ENCODE data around the gene MYBPC2. TPM values are rescaled to one million over a fixed set of nuclear protein-coding genes. Genes with fewer than 3 reads are reported as not detected.

MYBPC2 gene
- total RNA-seq, 1 experiment from 2014 or later: not detected

DNA sequence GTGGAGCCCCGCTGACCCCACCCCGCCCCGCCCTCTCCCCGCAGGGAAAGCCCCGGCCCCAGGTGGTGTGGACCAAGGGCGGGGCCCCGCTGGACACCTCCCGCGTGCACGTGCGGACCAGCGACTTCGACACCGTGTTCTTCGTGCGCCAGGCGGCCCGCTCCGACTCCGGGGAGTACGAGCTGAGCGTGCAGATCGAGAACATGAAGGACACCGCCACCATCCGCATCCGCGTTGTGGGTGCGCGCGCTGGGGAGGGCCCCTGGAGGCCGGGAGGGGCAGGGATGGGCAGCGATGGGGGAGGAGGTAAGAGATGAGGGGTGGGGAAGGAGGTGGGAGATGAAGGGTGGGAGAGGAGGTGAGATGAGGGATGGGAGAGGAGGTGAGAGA, 26.4 kb downstream of the MYBPC2 start:
- POLR2A ChIA-PET: no interaction called here
- Mint-ChIP-seq H3K27me3 (ENCODE audit: insufficient read depth, unreplicated experiment) (peaks cover 17% of the 10 kb centered on the region), H3K27ac (ENCODE audit: low read depth, unreplicated experiment) (no peak overlapping the region), H3K36me3 (ENCODE audit: insufficient read depth, unreplicated experiment) (no peaks in the 10 kb centered on the region), H3K4me3 (ENCODE audit: unreplicated experiment) (no peak overlapping the region), H3K9me3 (ENCODE audit: unreplicated experiment) (peaks cover 14% of the 10 kb centered on the region), H3K4me1 (ENCODE audit: insufficient read depth, unreplicated experiment) (no peaks in the 10 kb centered on the region)
- DNase-seq (ENCODE audit: unreplicated experiment): no peak
- intact Hi-C loops (cut with micrococcal nuclease): no loop called here
- BruUV-seq (replicated peaks): no TSS peak
- TF ChIP-seq, protein P1, sequence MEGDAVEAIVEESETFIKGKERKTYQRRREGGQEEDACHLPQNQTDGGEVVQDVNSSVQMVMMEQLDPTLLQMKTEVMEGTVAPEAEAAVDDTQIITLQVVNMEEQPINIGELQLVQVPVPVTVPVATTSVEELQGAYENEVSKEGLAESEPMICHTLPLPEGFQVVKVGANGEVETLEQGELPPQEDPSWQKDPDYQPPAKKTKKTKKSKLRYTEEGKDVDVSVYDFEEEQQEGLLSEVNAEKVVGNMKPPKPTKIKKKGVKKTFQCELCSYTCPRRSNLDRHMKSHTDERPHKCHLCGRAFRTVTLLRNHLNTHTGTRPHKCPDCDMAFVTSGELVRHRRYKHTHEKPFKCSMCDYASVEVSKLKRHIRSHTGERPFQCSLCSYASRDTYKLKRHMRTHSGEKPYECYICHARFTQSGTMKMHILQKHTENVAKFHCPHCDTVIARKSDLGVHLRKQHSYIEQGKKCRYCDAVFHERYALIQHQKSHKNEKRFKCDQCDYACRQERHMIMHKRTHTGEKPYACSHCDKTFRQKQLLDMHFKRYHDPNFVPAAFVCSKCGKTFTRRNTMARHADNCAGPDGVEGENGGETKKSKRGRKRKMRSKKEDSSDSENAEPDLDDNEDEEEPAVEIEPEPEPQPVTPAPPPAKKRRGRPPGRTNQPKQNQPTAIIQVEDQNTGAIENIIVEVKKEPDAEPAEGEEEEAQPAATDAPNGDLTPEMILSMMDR (IDR thresholded peaks at IDR 0.05; ENCODE audit: unreplicated experiment): no peak
- CTCF ChIA-PET: interaction anchor here (1.4 kb wide), 1 partner anchor 90 kb away, joined by 4 read pairs; no protein-coding TSS in a partner anchor

GRCh38 chr19:50459638-50460037, 26.9 kb downstream of the MYBPC2 start:
- TF ChIP-seq, protein P1 (IDR thresholded peaks at IDR 0.05; ENCODE audit: unreplicated experiment): no peak
- Mint-ChIP-seq H3K9me3 (ENCODE audit: unreplicated experiment) (peaks cover 14% of the 10 kb centered on the region), H3K36me3 (ENCODE audit: insufficient read depth, unreplicated experiment) (no peaks in the 10 kb centered on the region), H3K4me3 (ENCODE audit: unreplicated experiment) (no peak overlapping the region), H3K4me1 (ENCODE audit: insufficient read depth, unreplicated experiment) (no peaks in the 10 kb centered on the region), H3K27ac (ENCODE audit: low read depth, unreplicated experiment) (no peak overlapping the region), H3K27me3 (ENCODE audit: insufficient read depth, unreplicated experiment) (peaks cover 17% of the 10 kb centered on the region)
- ChIA-PET POLR2A (no interaction called here), CTCF (interaction anchor here (1.4 to 1.6 kb wide), 2 partner anchors 91 to 92 kb away, joined by 10 to 11 read pairs; no protein-coding TSS in a partner anchor)
- no TSS peak for BruUV-seq (replicated peaks)
- no peak for DNase-seq (ENCODE audit: unreplicated experiment)
- intact Hi-C loops (cut with micrococcal nuclease): loop anchor here (2.0 kb wide), 2 partner anchors 103 to 323 kb away; no protein-coding TSS in a partner anchor

- H3K27ac Mint-ChIP-seq (ENCODE audit: low read depth, unreplicated experiment): no peak overlapping the region
- intact Hi-C loops (cut with micrococcal nuclease): loop anchor here (2.0 kb wide), 2 partner anchors 103 to 323 kb away; no protein-coding TSS in a partner anchor
- H3K27me3 Mint-ChIP-seq (ENCODE audit: insufficient read depth, unreplicated experiment): peaks cover 17% of the 10 kb centered on the region
- ChIA-PET CTCF (interaction anchor here (0.6 to 3.4 kb wide), 15 partner anchors 11 to 118 kb away, joined by 3 to 27 read pairs (median 6); partner anchors contain the start of gene NR1H2), POLR2A (interaction anchor here (0.6 to 1.6 kb wide), 3 partner anchors 25 to 91 kb away, joined by 3 to 10 read pairs (median 4); partner anchors contain the start of gene POLD1)
- H3K4me3 Mint-ChIP-seq (ENCODE audit: unreplicated experiment): no peak overlapping the region
- BruUV-seq (replicated peaks): no TSS peak
- no peaks in the 10 kb centered on the region for H3K4me1 Mint-ChIP-seq (ENCODE audit: insufficient read depth, unreplicated experiment)
- H3K36me3 Mint-ChIP-seq (ENCODE audit: insufficient read depth, unreplicated experiment): no peaks in the 10 kb centered on the region
- peaks cover 14% of the 10 kb centered on the region for H3K9me3 Mint-ChIP-seq (ENCODE audit: unreplicated experiment)
- DNase-seq (ENCODE audit: unreplicated experiment): peak; percentile 14
- TF ChIP-seq, protein P1 (IDR thresholded peaks at IDR 0.05; ENCODE audit: unreplicated experiment): no peak
Measured at GRCh38 chr19:50460161-50460765, 27.6 kb downstream of the MYBPC2 start.

- BruUV-seq (replicated peaks): no TSS peak
- no peaks in the 10 kb centered on the region for H3K36me3 Mint-ChIP-seq (ENCODE audit: insufficient read depth, unreplicated experiment)
- CTCF ChIA-PET: interaction anchor here (0.6 to 3.4 kb wide), 23 partner anchors 12 to 1014 kb away, joined by 3 to 27 read pairs (median 5); partner anchors contain the start of genes NAPSA and NR1H2
- peak; percentile 78 for DNase-seq (ENCODE audit: unreplicated experiment)
- POLR2A ChIA-PET: interaction anchor here (0.6 to 1.6 kb wide), 3 partner anchors 76 to 646 kb away, joined by 3 to 10 read pairs (median 4); partner anchors contain the start of gene POLD1
- no peaks in the 10 kb centered on the region for H3K4me1 Mint-ChIP-seq (ENCODE audit: insufficient read depth, unreplicated experiment)
- H3K27ac Mint-ChIP-seq (ENCODE audit: low read depth, unreplicated experiment): no peak overlapping the region
- intact Hi-C loops (cut with micrococcal nuclease): loop anchor here (1.0 to 2.0 kb wide), 3 partner anchors 93 to 322 kb away; no protein-coding TSS in a partner anchor
- H3K27me3 Mint-ChIP-seq (ENCODE audit: insufficient read depth, unreplicated experiment): peaks cover 14% of the 10 kb centered on the region
- H3K4me3 Mint-ChIP-seq (ENCODE audit: unreplicated experiment): no peak overlapping the region
- peaks cover 7% of the 10 kb centered on the region for H3K9me3 Mint-ChIP-seq (ENCODE audit: unreplicated experiment)
- TF ChIP-seq, protein P1 (IDR thresholded peaks at IDR 0.05; ENCODE audit: unreplicated experiment): peak; percentile 81
Measured at GRCh38 chr19:50461066-50461875, 28.6 kb downstream of the MYBPC2 start.

All from MCF 10A (cell line).